ENCODE results near the gene PTPRN2.
A peak's percentile ranks its signal among the peaks of the same experiment; 100 is the strongest.
"Not testable (repeated sequence)": the region's sequence is repeated elsewhere in the genome, so short reads cannot be mapped to it uniquely, and the experiment has no call there.

Gene PTPRN2

DNA sequence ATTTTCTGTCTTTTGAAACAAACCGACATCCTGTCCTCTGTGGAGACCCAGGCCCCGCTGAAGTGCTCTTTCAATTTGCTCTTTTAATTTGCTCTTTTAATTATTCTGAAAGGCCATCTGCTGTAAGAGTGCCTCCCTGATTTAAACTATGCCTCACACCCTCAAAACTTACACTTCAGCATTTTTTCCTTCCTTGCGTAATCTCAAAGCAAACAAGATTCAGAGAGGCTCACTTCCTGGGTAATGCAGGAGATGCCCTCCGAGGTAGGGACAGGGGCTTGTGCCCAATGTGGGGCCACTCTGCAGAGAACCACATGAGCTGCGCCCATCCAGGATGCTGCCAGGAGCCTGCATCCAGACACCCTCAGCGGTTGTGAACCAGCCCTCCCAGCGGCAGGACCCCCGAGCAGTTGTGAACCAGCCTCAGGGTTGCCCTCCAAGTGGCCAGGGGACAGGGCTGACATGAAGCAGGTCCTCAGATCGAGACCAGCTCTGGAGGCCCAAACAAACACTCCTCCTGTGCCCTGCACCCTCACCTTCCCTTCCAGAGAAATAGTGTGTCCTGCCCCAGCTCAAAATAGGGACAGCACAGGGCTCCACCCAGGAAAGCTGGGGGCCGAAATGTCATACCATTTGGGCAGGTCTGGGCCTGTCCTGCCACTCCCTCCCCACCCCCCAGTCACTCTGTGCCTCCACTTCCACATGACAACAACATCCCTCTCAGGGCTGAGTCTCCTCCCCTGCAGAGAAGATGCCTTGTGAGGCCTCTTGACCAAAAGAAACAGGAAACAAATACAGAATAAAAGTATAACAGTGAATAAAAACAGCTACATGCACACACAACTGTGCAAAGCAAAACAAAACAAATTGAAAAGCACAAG lies 190.4 kb downstream of the PTPRN2 start:
- peak; percentile 16 for DNase-seq

GRCh38 chr7:158396301-158396905 lies 191.2 kb downstream of the PTPRN2 start:
- DNase-seq = peak; percentile 16

DNA sequence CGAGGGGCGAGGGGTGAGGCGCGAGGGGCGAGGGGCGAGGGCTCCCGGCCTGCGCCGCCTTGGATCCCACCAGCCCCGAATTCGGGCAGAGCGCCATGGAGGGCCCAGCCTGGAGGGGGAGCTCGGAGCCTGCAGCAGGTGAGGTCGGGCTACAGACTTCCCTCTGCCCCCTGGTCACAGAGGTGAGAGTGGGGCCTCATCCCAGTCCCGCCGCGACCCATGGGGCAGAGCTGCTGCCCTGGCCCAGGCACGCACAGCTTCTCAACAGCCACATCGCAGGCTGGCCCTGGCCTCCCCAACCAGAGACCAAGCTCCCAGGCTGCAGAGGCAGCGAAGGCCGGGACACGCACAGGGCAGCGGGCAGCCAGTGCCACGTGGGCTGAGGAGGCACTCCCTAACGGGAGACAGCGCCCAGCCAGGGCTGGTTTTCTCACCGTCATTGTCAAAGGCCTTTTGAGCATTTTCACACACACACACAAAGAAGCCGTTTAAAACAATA lies 191.8 kb downstream of the PTPRN2 start:
- DNase-seq = peak; percentile 13

- peak; percentile 34 for DNase-seq
Measured at GRCh38 chr7:158395349-158395748, 192.3 kb downstream of the PTPRN2 start.

DNA sequence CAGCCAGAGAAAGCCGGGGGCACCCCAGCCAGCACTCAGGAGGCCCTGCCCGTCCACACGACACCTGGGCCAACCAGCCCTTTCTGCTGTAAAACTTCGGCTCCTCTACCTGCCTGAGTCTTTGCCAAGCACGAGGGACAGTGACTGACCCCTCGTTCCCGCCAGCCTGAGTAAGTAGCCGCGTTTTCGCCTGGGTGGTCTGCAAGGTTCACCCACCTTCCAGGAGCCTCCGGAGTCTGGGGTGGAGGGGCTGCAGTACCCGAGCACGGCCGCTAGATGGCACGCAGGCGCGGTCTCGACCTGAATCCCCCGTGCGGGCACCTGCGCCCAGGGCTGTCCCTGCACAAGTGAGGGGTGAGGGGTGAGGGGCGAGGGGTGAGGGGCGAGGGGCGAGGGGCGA lies 192.7 kb downstream of the PTPRN2 start:
- DNase-seq = peak; percentile 12

GRCh38 chr7:158393926-158394625 lies 193.5 kb downstream of the PTPRN2 start:
- no peak for DNase-seq

DNA sequence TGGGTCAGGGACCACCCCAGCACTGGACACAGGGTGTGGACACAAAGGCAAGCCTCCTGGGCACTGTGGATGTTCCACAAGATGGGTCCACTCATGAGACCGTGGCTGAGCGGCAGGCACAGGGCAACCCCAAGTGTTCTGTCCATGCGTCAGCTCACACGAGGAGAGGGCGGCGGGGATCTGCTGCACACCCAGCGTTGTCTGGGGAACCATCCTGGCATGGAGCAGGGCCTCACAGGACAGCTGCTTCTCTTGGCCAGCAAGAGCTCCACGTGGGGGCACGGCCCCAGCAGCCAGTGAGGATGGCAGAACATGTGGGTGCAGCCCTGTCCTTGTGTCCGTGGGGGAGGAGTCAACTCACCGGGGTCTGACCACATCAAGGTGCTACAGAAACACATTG lies 195.4 kb downstream of the PTPRN2 start:
- DNase-seq = no peak

DNA sequence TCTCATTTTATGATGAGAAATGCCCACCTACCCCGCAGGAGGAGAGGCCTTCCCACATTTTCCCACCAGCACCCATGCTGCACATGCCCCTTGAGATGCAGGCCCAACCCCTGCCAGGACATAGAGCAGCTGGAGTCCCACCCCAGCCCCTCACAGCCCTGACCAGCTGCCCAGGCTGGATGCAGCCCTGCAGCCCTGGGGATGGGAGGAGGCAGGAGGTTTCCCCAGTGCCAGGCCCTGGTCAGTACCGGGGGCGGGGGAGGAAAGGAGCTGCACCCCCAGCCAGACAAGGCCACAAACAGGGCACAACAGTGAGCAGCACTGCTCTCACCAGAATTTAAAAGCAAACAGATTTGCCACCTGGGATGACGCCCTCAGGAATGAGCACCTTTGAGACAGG lies 196.1 kb downstream of the PTPRN2 start:
- DNase-seq = peak; percentile 7

GRCh38 chr7:158391141-158391540 lies 196.5 kb downstream of the PTPRN2 start:
- DNase-seq = no peak

GRCh38 chr7:158390460-158390859 lies 197.2 kb downstream of the PTPRN2 start:
- peak; percentile 6 for DNase-seq

GRCh38 chr7:158389514-158390425 lies 197.9 kb downstream of the PTPRN2 start:
- peak; percentile 9 for DNase-seq

DNA sequence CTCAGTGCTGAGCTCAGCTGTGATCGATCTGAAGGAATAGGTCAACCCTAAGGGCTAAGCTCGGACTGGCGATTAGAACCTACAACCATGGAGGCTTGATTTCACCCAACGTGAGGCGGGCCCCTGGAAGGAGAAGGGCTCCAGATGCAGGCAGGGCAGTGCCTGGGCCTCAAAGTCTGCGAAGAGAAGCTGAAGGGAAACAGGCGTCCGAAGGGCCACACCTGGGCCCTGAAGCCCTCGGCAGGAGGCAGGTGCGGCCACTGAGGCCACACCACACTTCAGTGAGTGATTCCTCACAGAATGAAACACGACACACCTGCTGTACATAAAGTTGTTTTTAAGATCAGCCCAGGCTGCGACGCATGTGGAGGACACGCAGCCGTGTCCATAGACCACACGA lies 198.7 kb downstream of the PTPRN2 start:
- no peak for DNase-seq

GRCh38 chr7:158388072-158388471 lies 199.6 kb downstream of the PTPRN2 start:
- no peak for DNase-seq

DNA sequence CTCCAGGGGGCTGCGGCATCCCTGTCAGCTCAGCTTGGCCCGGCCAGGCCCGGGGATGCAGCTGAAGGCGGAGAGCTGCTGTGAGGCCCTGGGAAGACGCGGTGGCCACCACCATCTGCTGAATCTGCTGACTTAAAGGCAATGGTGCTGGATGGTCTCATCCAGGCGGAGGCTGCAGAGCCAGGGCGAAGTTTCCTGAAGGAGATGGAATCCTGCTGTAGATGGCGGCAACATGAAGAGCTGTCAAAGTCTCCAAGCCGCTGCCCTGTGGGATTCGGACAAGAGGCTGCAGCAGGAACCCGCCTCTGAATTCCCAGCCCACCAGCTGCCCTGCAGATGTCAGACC lies 200.1 kb downstream of the PTPRN2 start:
- DNase-seq = no peak

- DNase-seq = no peak
Measured at GRCh38 chr7:158386866-158387545, 200.6 kb downstream of the PTPRN2 start.

DNA sequence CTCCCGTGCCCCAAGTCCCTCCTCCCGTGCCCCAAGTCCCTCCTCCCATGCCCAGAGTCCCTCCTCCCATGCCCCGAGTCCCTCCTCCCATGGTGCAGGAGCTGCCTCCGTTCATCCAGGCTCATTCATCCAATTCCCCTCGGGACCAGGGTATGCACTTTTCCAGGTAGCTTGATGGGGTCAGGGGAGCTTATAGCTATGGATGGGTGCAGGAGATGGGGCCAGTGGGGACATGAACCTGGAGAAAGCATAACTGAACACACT lies 201.3 kb downstream of the PTPRN2 start:
- DNase-seq = no peak

DNA sequence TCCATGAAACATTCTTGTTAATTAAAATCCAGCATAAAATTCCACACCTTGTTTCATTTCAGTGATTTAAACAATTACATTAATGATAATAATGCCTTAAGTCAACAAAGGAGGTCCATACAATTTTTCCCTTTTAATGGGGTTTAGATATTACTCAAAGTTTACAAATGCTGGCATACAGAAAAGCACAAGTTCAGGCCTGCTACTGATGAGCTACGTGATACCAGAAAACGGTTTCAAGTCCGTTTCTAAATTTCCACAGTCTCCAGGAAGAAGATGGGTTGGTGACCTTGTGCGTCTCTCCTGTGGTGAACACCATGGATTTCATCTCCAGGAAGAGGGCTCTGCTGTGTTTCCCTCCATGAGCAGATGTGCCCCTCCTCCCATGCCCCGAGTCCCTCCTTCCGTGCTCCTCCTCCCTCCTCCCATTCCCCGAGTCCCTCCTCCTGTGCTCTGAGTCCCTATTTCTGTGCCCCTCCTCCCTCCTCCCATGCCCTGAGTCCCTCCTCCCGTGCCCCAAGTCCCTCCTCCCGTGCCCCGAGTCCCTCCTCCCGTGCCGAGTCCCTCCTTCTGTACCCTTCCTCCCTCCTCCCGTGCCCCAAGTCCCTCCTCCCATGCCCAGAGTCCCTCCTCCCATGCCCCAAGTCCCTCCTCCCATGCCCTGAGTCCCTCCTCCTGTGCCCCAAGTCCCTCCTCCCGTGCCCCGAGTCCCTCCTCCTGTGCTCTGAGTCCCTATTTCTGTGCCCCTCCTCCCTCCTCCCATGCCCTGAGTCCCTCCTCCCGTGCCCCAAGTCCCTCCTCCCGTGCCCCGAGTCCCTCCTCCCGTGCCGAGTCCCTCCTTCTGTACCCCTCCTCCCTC lies 201.9 kb downstream of the PTPRN2 start:
- DNase-seq = not testable (repeated sequence)

DNA sequence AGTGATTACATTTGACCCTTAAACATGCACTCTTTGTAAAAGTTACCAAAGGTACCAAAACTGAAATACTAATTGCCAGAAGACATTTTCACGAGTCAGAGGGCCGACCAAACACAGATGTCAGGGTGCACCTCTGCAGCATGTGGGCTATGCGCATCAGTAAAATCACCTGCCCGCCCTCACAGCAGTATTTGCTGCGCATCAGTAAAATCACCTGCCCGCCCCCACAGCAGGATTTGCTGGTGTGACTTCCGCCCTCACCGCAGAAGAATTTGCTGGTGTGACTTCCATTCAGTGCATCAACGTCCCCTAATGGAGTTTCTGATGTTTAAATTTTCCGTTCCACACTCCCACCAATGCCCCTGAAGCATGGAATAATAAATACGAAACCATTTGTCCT lies 202.9 kb downstream of the PTPRN2 start:
- no peak for DNase-seq

DNA sequence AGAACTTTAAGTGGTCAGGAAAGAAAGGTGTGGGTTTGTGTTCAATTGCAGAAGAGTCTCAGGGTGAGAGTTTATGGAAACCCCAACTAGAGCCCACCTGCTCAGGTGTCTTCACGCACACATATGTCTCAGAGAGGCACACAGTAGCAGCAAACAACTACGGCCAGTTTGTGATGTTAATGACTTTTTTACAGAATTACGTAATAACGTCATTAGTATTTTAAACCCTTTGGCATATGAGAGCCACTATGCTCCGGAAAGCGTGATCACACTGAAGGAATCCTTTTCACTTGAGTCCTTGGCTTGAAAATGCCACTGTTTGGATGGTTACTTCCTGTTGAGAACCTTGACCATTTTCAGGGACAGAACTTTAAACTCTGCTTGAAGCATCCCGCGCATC lies 204.0 kb downstream of the PTPRN2 start:
- no peak for DNase-seq

- no peak for DNase-seq
Measured at GRCh38 chr7:158382363-158383254, 205.0 kb downstream of the PTPRN2 start.
